Panc1 (cell line): ENCODE measurements around the gene AAMP. TPM values are rescaled to one million over a fixed set of nuclear protein-coding genes. Genes with fewer than 3 reads are reported as not detected.

Experiments used
- ATAC-seq: fragments of 200-7000 bp; cut with Tn5 transposase; 2 replicates; pipeline ENCODE4 v1.9.1; 2020; ENCODE audit warnings: mild to moderate bottlenecking, moderate library complexity
- BruUV-seq: library from RNA; stranded (reverse); fragments of 400-500 nt; replicated peaks from 2 replicates; lab custom pipeline; 2021; lab: Mats Ljungman, UMichigan
- CTCF ChIA-PET: fragments of 300-600 bp; sonication (Branson Sonifier 250); formaldehyde crosslinking; loops from one replicate; lab custom pipeline; 2022; ENCODE audit warnings: antibody characterized with exemption; lab: Charles Lee
- POLR2A ChIA-PET: fragments of 300-600 bp; sonication (Branson Sonifier 250); formaldehyde crosslinking; loops from one replicate; lab custom pipeline; 2022; ENCODE audit warnings: antibody characterized with exemption; lab: Charles Lee
- DNase-seq: peaks from one replicate; pipeline ENCODE4 v3.0.0-alpha.2; 2010; ENCODE audit warnings: low read depth, low spot score
- H3K27ac ChIP-seq: 2 replicates; pipeline ENCODE4 v1.5.1; 2011; ENCODE audit warnings: mild to moderate bottlenecking, low read length, inconsistent platforms
- H3K27me3 ChIP-seq: fragments of 200-500 bp; sonication (Bioruptor generic); 2 replicates; pipeline ENCODE4 v1.6.0; 2014; ENCODE audit warnings: low read length, inconsistent platforms; ENCODE audit not compliant: control insufficient read depth, insufficient read depth
- H3K36me3 ChIP-seq: fragments of 200-500 bp; sonication (Bioruptor generic); 2 replicates; pipeline ENCODE4 v1.5.1; 2014; ENCODE audit warnings: inconsistent platforms, mild to moderate bottlenecking, low read length, moderate library complexity; ENCODE audit not compliant: control insufficient read depth, insufficient read depth
- H3K4me1 ChIP-seq: 2 replicates; pipeline ENCODE4 v1.5.1; 2011; ENCODE audit warnings: inconsistent platforms, mild to moderate bottlenecking, low read length, moderate library complexity; ENCODE audit not compliant: control insufficient read depth, insufficient read depth
- H3K4me3 ChIP-seq, 2 experiments: 2 replicates each; pipeline ENCODE4 v1.5.1; 2011 to 2012; ENCODE audit warnings: low read depth in 2 of 2, low read length in 2 of 2, mild to moderate bottlenecking in 2 of 2, inconsistent platforms in 1 of 2, moderate library complexity in 1 of 2
- H3K9me3 ChIP-seq: fragments of 200-500 bp; sonication (Bioruptor generic); 2 replicates; pipeline ENCODE4 v1.5.1; 2014; ENCODE audit warnings: low read depth, mild to moderate bottlenecking, inconsistent platforms, low read length, moderate library complexity; ENCODE audit not compliant: control insufficient read depth, insufficient read depth
- POLR2AphosphoS5 ChIP-seq: IDR thresholded peaks from 2 replicates; pipeline ENCODE4 v1.6.1; 2012; ENCODE audit warnings: mild to moderate bottlenecking, low read depth, low read length, moderate library complexity
- SIN3A ChIP-seq: IDR thresholded peaks from 2 replicates; pipeline ENCODE4 v1.6.1; 2012; ENCODE audit warnings: low read depth, mild to moderate bottlenecking, low read length, moderate library complexity, borderline replicate concordance; ENCODE audit not compliant: insufficient read depth
- TCF7L2 ChIP-seq: IDR thresholded peaks from 2 replicates; pipeline ENCODE4 v1.6.1; 2011; ENCODE audit warnings: mild to moderate bottlenecking, low read depth, low read length, inconsistent platforms
- in situ Hi-C: cut with HindIII; loops from 2 replicates; pipeline ENCODE4 v1.10.0; 2016; ENCODE audit warnings: low sequenced_read_pairs, low pct_unique_long_range_greater_than_20kb
- intact Hi-C: fragments of 100-400 bp; cut with micrococcal nuclease; formaldehyde crosslinking; loops from one replicate; pipeline ENCODE4 v1.10.0; 2022; ENCODE audit not compliant: unreplicated experiment
- total RNA-seq: library from RNA; stranded (reverse); gene quantifications from one replicate; pipeline ENCODE4 v1.2.1, GENCODE V29; 2021; ENCODE audit not compliant: unreplicated experiment
- TF ChIP-seq, protein P1 (sequence below): fragments of 450-650 bp; IDR thresholded peaks from 2 replicates; pipeline ENCODE4 v1.5.1; 2017; ENCODE audit warnings: mild to moderate bottlenecking
- TF ChIP-seq, protein P2 (sequence below), 2 experiments: IDR thresholded peaks; 2 replicates each; pipeline ENCODE4 v1.6.1; 2011 to 2012; ENCODE audit warnings: low read depth in 2 of 2, control low read depth in 1 of 2, low read length in 1 of 2, mild to moderate bottlenecking in 1 of 2, moderate library complexity in 1 of 2; ENCODE audit not compliant: insufficient read depth in 1 of 2

The AAMP gene
- total RNA-seq, 1 experiment from 2014 or later: 103 TPM

DNA sequence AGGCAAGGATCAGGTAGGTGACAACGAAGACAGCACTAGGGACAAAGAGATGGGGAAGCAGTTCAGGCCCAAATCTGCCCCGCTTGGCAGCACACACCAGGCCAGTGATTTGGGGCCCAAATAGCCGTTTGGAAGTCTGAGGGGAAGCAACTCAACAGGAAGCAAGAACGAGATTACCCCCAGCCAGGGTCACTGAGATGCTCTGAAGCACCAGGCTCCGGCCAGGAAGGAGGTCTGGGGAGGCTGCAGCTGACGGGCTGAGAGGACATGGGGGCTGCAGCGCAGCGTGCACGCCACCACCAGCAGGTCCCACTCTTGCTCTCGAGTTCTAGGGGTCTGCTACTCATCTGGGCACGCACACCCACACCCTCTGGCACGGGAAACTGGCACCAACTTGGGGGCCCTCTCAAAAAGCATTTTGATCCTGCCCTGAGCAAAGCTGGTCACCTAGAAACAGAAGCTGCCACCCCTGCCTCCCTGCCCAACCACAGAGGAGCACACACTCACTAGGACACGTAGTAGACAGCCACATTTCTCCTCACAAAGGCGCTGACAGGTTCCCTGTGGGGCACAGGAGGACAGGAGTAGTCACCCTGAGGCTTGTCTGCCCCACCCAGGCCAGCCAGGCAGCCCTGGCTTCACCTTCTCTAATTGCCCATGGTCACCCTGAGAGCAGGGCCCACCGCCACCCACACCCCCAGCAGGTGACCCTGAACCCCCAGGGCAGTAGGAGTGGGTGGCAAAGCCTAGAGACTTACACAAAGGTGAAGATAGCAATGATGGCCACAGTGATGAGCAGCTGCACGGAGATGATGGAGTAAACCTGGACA lies 8.8 kb upstream of the AAMP start:
- ATAC-seq (no peak), DNase-seq (no peak)
- ChIA-PET POLR2A (no interaction called here), CTCF (no interaction called here)
- Histone ChIP-seq H3K9me3 (no peaks in the 10 kb centered on the region), H3K4me1 (no peaks in the 10 kb centered on the region), H3K4me3 (no peak overlapping the region), H3K27me3 (no peaks in the 10 kb centered on the region), H3K36me3 (peaks cover 2% of the 10 kb centered on the region), H3K27ac (no peak overlapping the region)
- intact Hi-C loops (no loop called here), in situ Hi-C loops (no loop called here)
- no peak for TF ChIP-seq POLR2AphosphoS5
- TF ChIP-seq SIN3A: no peak
- TF ChIP-seq, protein P1, sequence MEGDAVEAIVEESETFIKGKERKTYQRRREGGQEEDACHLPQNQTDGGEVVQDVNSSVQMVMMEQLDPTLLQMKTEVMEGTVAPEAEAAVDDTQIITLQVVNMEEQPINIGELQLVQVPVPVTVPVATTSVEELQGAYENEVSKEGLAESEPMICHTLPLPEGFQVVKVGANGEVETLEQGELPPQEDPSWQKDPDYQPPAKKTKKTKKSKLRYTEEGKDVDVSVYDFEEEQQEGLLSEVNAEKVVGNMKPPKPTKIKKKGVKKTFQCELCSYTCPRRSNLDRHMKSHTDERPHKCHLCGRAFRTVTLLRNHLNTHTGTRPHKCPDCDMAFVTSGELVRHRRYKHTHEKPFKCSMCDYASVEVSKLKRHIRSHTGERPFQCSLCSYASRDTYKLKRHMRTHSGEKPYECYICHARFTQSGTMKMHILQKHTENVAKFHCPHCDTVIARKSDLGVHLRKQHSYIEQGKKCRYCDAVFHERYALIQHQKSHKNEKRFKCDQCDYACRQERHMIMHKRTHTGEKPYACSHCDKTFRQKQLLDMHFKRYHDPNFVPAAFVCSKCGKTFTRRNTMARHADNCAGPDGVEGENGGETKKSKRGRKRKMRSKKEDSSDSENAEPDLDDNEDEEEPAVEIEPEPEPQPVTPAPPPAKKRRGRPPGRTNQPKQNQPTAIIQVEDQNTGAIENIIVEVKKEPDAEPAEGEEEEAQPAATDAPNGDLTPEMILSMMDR: no peak
- no peak for TF ChIP-seq TCF7L2
- TF ChIP-seq, protein P2, sequence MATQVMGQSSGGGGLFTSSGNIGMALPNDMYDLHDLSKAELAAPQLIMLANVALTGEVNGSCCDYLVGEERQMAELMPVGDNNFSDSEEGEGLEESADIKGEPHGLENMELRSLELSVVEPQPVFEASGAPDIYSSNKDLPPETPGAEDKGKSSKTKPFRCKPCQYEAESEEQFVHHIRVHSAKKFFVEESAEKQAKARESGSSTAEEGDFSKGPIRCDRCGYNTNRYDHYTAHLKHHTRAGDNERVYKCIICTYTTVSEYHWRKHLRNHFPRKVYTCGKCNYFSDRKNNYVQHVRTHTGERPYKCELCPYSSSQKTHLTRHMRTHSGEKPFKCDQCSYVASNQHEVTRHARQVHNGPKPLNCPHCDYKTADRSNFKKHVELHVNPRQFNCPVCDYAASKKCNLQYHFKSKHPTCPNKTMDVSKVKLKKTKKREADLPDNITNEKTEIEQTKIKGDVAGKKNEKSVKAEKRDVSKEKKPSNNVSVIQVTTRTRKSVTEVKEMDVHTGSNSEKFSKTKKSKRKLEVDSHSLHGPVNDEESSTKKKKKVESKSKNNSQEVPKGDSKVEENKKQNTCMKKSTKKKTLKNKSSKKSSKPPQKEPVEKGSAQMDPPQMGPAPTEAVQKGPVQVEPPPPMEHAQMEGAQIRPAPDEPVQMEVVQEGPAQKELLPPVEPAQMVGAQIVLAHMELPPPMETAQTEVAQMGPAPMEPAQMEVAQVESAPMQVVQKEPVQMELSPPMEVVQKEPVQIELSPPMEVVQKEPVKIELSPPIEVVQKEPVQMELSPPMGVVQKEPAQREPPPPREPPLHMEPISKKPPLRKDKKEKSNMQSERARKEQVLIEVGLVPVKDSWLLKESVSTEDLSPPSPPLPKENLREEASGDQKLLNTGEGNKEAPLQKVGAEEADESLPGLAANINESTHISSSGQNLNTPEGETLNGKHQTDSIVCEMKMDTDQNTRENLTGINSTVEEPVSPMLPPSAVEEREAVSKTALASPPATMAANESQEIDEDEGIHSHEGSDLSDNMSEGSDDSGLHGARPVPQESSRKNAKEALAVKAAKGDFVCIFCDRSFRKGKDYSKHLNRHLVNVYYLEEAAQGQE (IDR thresholded peaks at IDR 0.05; ENCODE audit: insufficient read depth in 1 of 2, low read depth in 2 of 2, low read length in 1 of 2): no peak
- no TSS peak for BruUV-seq

DNA sequence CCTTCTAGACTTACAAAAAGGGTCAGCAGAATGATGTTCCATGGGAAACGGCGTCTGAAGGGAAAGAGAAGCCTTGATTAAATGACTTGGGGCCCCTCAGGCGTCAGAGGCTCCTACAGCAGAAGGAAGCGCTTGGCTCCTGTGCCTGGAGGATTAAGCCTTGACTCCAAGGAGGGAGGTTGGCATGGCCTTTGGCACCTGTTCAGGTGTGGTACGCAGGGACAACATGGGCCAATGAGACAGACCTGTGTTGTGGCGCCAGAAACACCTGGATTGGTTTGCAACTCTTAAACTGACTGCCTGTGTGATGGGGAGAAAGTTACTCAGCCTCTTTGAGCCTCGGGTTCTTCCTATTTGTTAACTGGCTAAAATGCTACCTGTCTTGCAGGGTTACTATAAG lies 8.0 kb upstream of the AAMP start:
- CTCF ChIA-PET: no interaction called here

More for the DNA sequence above, 8.0 kb upstream of the AAMP start:
- H3K36me3 ChIP-seq: peaks cover 2% of the 10 kb centered on the region
- H3K4me1 ChIP-seq: peaks cover 2% of the 10 kb centered on the region; the same call in 1 of the 2 replicates
- in situ Hi-C loops (no loop called here), intact Hi-C loops (no loop called here)
- no peaks in the 10 kb centered on the region for H3K27me3 ChIP-seq
- DNase-seq (no peak), ATAC-seq (no peak)
- H3K9me3 ChIP-seq: no peaks in the 10 kb centered on the region
- POLR2A ChIA-PET: no interaction called here
- TF ChIP-seq, protein P2 (IDR thresholded peaks at IDR 0.05; ENCODE audit: insufficient read depth in 1 of 2, low read depth in 2 of 2, low read length in 1 of 2): no peak
- TF ChIP-seq TCF7L2 (no peak), POLR2AphosphoS5 (no peak), SIN3A (no peak)
- TF ChIP-seq, protein P1: no peak
- no peak overlapping the region for H3K27ac ChIP-seq
- H3K4me3 ChIP-seq: no peak overlapping the region
- no TSS peak for BruUV-seq
